Measurements from ENCODE around the gene ARHGEF28.

ARHGEF28 gene

GRCh38 chr5:73596705-73597328, 29.2 kb upstream of the ARHGEF28 start:
- peak; percentile 60 for DNase-seq (ENCODE audit: low read depth)
- H3K4me3 ChIP-seq (ENCODE audit: low read depth, low read length): no peak overlapping the region
- TF ChIP-seq CTCF (conservative IDR thresholded peaks at IDR 0.05; ENCODE audit: low read depth, low read length): peak; percentile 63

- no peak for TF ChIP-seq CTCF (conservative IDR thresholded peaks at IDR 0.05; ENCODE audit: low read depth, low read length)
- no peak for DNase-seq (ENCODE audit: low read depth)
- no peak overlapping the region for H3K4me3 ChIP-seq (ENCODE audit: low read depth, low read length)
These were observed 26.6 kb upstream of the ARHGEF28 start for GRCh38 chr5:73599380-73599779.

GRCh38 chr5:73603998-73604397, 22.0 kb upstream of the ARHGEF28 start:
- no peak overlapping the region for H3K4me3 ChIP-seq (ENCODE audit: low read depth, low read length)
- DNase-seq (ENCODE audit: low read depth): peak; percentile 85
- TF ChIP-seq CTCF (conservative IDR thresholded peaks at IDR 0.05; ENCODE audit: low read depth, low read length): no peak

- H3K4me3 ChIP-seq (ENCODE audit: low read depth, low read length): no peak overlapping the region
- no peak for TF ChIP-seq CTCF (conservative IDR thresholded peaks at IDR 0.05; ENCODE audit: low read depth, low read length)
- DNase-seq (ENCODE audit: low read depth): peak; percentile 65
These were observed 20.5 kb upstream of the ARHGEF28 start for GRCh38 chr5:73605223-73606087.

- DNase-seq (ENCODE audit: low read depth): peak; percentile 26
- TF ChIP-seq CTCF (conservative IDR thresholded peaks at IDR 0.05; ENCODE audit: low read depth, low read length): no peak
- no peak overlapping the region for H3K4me3 ChIP-seq (ENCODE audit: low read depth, low read length)
These were observed 19.7 kb upstream of the ARHGEF28 start for GRCh38 chr5:73606206-73606753.

- no peak overlapping the region for H3K4me3 ChIP-seq (ENCODE audit: low read depth, low read length)
- no peak for TF ChIP-seq CTCF (conservative IDR thresholded peaks at IDR 0.05; ENCODE audit: low read depth, low read length)
- no peak for DNase-seq (ENCODE audit: low read depth)
These were observed 18.8 kb upstream of the ARHGEF28 start for GRCh38 chr5:73607228-73607627.
